ENCODE measurements around the gene ARID1B.

GRCh38 chr6:157050537-157051265 lies 273.5 kb downstream of the ARID1B start:
- TF ChIP-seq CTCF (IDR thresholded peaks at IDR 0.05): no peak
- no peak for TF ChIP-seq POLR2A (IDR thresholded peaks at IDR 0.05)
